HCEC 1CT (cell line): ENCODE measurements around the gene HDAC9.
A peak's percentile ranks its signal among the peaks of the same experiment; 100 is the strongest.

ENCODE experiments used
- DNase-seq: peaks from one replicate; pipeline ENCODE4 v3.0.0-alpha.2; 2017

HDAC9 gene

DNA sequence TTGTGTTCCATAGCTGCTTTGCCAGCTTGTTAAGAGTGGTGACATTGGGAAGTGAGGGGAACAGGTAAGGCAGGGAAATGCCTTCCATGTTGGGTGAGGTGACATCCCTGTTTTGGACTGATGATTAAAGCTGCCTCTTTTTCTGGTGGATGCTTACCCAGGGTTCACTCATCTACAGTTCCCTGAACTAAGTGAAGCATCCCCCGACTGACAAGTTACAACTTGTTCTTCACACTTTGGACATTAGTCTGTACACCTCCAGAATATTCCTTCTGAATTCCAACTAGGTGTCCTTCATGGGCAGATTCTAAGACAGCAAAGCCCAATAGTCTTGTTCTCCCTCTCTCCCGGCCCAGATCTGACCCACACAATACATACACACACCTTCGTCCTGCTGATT is 63.4 kb downstream of the HDAC9 start:
- no peak for DNase-seq

DNA sequence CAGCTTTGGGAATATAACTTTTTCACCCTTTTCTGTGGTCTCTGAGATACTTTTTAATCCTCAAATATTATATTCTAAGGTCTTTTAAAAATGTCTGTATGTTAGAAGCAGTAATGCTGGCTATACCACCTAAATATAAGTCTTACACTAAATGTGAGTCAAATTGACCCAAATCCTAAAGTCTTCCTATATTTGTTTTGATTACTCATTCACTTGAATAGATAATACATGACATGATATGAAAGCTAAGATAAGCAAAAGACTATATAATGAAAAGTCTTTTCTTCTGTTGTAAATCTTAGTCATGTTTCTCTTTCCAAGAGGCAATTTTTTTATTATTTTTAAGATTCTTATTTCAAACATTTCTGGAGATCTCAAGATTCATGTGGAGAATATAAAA is 64.2 kb downstream of the HDAC9 start:
- DNase-seq = no peak

DNA sequence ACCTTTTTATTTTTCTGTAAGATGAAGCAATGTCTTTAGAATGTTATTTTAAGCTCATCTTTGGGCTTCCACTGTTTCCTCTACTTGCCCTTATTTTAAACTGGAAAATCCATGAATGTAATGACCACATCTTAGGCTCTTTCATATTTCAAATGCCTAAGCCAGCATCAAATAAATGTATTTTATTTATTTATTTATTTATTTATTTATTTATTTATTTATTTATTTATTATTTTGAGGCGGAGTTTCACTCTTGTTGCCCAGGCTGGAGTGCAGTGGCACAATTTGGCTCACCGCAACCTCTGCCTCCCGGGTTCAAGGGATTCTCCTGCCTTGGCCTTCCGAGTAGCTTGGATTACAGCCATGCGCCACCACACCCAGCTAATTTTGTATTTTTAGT is 69.2 kb downstream of the HDAC9 start:
- no peak for DNase-seq

DNA sequence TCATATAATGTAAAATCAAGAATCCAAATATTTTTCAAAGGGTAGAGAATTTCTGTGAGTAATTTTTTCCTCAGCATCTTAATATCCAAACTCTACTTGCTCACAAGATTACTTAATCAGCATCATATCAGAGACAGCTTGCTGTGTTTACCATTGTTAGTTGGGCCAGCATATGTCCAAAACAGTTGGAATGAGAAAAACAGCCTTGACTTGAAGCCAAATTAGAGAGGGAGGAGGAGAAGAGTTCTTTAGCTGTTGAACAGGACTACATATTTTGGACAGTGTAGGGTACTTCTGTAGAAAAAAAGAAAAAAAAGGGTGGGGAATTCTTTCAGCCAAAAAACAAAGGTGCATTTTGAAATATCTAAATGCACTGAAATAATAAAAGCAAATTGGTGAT is 69.8 kb downstream of the HDAC9 start:
- DNase-seq = no peak

DNA sequence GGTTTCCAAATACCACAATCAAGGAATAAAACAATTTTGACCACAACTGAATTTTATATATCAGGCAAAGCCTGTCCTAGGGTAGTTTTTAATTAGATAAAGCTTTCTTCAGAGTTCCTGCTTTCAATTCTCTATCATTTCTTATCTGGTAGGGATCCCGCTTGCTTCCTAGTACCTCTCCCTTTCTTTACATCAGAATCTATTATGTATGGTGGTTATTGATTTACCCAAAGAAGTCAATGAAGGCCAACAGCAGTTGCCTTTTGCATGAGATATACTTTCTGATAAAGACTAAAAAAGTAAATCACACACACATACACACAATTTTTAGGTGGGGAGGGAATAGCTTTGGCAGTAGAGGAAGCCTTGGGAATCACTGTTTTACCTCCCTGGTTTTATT is 70.7 kb downstream of the HDAC9 start:
- no peak for DNase-seq

DNA sequence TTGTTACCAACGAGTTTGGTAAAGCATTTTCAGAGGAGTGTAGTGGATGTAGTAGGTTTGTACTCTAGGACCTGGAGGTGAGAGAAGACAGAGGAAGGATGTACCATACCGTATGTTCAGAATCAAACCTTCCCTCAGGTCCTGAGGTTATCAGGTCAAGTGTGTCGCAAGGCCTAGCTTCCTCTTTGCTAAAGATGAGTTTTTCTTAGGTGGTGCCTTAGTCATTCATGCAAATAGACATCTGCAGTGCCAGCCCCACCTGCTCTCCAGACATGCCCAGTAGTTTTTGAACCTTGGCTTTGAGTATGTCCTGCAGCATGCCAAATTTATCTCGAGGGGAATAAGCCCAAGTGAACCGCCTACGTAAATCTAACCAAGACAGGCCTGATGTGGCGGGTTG is 71.3 kb downstream of the HDAC9 start:
- DNase-seq = no peak

DNA sequence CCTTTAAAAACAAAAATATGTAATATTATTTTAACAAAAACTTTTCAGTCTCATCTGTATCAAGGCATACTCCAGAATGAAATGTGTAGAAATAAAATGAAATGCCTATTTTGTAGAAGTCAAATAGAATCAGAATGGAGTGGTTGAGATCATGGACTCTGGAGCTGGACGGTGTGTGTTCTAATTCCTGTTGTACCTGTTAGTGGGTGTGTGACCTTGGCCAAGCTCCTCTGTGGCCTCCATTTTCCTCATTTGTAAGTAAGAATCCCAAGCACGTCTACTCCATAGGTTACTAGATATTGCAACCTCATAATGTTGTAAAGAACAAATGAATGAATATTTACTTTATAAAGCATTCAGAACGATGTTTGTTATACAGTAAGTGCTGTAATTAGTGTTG is 74.9 kb downstream of the HDAC9 start:
- DNase-seq = no peak

DNA sequence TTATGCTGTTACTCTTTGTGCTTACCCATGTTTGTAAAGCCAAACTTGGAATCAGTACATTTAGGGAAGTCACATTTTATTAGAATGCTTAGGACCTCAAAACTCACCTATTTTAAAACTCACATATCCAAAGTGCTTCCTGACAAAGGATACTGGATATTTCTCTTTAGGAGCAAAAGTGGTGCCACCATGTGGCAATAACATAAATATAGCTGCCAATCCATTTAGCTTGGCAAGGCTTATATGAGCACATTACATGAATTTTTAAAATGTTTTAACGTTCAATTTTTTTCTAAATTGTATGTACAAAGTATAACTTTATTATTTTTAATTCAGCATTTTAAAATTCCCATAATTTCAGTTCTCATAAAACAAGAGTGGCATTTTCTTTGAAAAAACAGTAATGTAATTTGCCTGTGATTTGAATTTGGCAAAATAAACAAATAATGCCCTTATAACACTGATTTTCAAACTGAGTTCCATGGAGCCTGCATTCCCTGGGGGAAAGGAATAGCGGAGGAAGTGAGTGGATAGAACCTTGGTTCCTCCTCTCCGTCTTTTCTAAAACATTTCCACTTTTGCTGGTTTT is 75.4 kb downstream of the HDAC9 start:
- DNase-seq = peak; percentile 55

DNA sequence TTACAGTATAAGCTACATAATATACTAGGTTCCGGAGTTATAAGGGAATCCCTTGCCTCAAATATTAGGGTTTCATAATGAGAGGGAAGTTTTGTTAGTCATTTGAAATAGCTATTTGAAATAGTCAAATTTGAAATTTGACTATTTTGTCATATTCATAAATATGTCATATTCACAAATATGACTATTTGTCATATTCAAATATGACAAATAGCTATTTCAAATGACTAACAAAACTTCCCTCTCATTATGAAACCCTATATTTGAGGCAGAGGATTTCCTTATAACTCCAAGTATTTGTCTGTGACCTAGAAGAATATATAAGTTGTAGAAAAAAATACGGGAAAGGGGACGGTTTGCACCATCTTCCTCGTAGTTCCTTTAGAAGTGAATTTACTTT is 76.6 kb downstream of the HDAC9 start:
- DNase-seq = no peak

DNA sequence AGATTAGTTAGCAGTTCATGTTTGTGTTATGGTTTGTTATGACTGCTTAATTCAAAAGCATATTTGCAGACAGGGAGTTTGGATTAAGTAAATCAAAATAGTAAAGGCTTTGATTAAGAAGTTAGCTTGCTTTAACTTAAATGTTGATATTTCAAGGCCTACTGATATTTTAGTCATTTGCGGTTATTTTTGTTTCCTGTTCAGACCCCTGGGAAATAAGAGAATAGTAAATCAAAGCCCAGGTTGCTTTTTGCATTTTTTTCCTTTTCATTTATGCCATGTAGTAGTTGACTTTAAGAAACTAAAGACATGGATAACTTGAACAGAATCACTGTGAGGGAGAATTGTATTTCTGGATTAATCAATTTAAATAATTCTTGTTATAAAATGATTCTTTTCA is 77.3 kb downstream of the HDAC9 start:
- no peak for DNase-seq

DNA sequence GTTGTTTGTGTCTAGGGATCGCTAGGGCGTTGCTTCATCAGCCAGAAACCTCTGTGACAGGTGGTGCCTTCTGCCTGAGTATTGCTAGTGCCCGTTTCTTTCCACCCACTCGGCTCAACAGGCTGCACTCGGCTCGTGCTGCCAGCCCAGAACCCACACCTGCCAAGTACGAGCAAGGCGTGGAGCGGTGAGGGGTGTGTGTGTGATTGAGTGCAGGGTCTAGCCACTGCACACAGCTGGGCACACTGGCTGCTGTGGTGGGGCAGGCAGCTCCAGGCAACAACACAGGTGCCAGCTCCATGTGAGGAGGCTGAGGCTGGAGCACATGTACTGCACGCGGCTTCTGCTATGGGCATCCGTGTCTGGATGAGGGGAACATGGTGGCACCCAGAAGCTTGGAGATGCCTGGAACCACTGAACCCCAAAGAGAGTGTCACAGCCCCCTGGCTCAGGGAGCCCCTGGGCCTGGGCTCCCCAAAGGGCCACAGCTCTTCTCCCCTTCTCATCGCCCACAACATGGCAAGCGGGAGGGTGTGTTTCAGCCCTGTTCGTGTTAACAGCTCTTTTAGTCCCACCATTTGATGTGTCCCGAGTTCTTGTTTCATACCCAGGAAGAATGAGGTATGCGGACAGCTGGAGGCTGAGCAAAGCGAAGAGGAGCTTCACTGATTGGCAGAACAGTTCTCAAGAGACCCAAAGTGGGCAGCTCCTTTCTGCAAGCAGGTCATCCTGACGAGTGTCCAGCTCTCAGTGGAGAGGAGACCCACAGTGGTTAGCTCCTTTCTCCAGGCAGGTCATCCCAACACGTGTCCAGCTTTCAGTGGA is 78.1 kb downstream of the HDAC9 start:
- DNase-seq = no peak

DNA sequence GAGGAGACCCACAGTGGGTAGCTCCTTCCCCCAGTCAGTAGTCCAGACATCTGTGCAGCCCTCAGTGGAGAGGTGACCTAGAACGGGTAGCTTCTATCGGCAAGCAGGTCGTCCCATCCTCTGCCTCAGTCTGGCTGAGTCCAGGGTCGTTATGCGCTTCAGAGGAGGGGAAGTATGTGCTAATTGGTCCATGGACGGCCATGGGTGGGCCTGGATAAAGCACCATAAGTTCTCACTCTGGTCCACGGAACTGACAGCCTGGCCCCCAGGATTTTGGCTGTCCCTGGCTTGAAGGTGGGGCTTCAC is 78.6 kb downstream of the HDAC9 start:
- DNase-seq = no peak

DNA sequence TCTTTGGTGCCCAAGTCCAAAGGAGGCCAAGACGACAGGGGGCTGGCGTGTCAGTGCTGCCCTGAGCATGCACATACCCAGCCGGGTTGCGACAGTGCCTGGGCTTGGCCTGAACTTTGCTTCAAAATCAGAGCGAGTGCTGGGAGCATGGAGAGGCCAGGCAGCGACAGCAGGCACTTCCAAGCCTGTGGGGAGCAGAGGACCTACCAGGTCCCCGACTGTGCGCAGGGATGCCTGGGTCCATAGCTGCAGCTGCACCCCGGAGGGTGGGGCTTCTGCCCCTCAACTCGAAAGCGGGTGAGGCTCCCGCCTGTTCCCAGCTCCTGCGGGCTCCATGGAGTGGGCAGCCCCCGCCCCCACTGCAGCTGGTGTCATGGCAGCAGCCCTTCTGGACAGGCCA is 79.1 kb downstream of the HDAC9 start:
- no peak for DNase-seq

DNA sequence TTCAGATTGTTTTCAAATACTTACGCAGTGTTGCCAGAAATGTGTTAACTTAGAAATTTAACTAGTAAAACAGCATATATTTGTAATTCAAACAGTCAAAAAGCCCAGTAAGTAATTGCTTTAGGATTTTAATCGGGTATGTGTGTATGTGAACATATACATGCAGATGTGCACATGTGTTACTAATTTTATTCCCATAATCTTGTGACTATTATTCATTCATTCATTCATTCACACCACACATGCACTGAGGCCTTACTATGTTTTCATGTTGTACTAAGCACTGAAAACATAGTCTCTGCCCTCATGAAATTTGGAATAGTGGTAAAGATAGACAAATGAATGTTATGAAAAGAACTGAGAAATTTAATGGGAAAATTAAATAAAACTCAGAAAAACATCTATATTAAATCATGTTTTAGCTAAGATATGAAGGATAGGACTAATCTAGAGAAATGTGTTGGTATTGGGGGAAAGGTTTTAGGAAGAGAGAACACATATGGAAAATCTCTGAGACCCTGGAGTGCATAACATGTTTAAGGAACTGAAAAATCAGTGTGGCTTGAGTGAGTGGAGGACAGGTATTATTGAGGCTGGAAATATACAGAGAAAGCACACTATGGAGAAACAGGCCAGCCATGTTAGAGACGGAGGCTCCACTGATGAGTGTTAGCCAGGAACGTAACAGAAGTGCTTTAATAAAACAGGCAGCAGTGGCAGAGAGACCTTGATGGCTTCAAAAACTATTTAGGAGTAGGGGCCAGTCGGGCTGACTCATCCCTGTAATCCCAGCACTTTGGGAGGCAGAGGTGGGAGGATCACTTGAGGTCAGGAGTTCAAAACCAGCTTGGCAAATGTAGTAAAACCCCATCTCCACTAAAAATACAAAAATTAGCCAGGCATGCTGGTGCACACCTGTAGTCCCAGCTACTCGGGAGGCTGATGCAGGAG is 80.3 kb downstream of the HDAC9 start:
- DNase-seq = no peak

DNA sequence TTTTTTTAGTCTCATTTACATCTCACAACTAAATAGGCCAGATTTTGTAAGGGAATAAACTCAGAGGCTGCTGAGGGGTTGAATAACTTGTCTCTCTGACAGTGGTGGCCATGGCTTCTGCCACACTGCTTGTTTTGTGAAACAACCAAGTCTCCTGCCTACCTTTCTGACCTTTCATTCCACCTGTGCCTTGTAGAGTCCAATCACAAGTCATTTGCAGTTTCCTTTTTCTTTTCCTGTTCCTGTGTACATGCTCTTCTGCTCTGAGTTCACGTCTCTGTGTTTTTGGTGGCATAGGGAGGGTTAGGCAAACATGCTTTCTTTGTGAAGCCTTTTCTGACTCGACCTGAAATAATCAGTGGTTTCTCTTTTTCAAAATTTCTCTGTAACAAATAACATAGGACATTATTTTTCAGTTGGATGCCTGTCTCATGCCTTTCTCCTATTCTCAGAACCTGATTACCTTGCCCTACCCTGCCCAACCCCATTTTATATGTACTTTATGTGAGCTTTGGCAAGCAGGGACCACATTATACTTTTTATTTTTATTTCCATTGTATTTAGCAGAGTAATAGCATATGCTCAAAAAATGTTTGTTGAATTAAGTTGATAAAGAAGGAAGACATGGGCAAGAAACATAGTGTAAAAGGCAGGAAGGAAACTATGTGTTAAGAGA is 81.7 kb downstream of the HDAC9 start:
- no peak for DNase-seq

DNA sequence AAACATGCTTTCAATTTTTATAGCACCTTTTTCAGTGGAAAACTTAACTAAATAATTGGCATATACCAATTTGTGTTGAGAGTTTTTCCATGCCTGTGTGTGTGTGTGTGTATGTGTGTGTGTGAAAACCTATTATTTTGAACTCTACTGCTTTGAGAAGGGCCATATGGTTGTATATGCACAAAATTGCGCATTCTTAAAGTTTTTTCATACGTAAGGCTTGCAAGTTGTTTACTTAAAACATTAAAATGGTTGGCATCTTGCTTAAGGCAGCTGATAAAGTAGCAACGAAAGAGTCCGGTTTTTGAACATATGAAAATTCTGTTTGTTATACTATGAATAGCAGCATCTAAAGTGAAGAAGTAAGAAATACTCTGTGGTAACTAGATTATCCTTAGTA is 84.1 kb downstream of the HDAC9 start:
- DNase-seq = no peak

DNA sequence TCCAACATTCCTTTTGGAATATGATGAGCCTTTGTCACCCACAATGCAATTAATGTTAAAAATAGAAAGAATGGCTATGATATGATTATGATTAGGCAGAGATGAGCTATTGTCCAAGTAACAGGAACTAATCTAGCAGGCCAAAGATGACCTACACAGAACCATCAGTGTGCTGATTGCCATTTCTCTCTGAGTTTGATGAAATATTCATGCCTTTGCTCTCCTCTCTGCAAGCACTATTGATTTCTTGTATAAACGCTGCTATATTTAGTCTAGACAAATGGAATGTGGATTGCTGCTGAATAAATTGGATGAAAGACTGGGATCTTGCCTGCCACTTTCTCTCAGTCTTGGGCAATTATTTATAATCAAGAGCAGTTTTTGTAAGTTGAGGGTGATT is 85.4 kb downstream of the HDAC9 start:
- no peak for DNase-seq

DNA sequence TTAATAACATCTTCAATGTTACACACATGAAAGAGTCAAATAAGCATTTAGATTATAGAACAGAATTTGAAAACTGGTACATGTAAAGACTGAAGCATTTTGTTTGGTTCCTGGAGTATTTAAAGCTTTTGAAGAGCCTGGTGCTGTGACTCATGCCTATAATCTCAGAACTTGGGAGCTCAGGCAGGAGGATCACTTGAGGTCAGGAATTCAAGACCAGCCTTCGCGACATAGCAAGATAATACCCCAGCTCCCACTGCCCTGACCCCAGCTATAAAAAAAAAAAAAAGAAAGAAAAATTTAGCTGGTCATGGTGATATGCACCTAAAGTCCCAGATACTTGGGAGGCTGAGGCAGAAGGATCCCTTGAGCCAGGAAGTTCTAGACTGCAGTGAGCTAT is 87.8 kb downstream of the HDAC9 start:
- peak; percentile 47 for DNase-seq

DNA sequence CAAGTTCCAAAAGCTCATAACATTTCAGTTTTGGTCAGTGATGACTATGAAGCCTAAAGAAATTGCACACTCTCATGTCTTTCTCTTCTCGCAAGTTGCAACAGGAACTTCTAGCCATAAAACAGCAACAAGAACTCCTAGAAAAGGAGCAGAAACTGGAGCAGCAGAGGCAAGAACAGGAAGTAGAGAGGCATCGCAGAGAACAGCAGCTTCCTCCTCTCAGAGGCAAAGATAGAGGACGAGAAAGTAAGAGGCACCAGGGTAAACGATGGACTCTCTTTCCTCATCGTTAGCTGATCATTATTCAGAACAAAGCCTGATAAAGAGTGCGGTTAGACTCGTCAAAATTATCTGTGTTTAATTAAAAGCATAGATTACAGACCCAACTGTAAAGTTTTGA is 94.7 kb downstream of the HDAC9 start:
- DNase-seq = no peak

DNA sequence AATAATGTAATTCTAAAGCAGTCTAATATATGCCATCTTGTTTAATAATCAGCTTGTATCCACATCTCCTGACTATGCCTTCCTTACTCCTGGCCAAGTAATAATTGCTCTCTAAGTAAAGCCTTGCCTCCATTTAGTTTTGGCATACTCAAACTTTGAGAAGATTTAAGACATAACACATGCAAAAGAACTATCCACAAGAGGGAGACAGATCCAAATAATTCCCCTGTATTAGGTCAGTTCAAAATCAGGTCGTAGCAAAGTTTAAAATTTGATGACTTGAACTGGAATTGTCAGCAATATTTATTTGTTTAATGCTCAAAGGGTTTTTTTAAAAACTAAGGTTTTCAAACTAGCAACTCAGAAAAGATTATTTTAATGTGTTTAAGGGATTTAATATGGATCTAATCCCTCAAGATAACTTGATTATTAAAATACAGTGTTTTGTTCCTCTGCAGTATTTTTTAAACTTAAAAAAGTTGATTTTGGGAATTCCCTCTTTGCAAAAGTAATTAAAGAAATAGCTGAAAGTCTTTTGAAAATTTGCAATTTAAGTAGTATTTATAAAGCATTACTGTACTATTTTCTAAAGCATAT is 95.3 kb downstream of the HDAC9 start:
- DNase-seq = peak; percentile 46

DNA sequence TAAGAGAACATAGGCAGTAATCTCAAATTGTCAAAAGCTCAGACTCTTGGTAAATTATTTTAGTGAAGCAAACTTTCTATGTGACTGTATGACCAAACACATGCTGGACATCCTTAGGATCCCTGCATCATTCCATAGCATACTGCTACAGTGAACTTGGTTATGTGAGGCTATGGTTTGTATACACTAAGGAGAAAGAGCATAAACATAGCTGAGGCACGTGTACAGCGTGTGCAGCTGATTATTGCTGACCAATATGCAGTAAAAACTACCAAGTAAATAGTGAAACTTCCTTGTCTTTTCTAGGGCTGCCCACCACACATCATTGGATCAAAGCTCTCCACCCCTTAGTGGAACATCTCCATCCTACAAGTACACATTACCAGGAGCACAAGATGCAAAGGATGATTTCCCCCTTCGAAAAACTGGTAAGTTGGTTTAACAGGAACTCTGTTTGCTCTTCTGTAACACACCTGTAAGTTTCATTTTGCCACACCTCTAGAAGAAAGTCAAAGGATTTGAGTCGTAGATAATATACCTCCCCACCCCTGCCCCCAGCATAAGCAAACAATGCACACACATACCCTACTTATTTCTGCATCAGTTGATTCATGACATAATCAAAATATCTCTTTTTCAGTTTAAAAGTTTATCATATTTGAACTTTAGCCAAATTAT is 98.2 kb downstream of the HDAC9 start:
- no peak for DNase-seq

DNA sequence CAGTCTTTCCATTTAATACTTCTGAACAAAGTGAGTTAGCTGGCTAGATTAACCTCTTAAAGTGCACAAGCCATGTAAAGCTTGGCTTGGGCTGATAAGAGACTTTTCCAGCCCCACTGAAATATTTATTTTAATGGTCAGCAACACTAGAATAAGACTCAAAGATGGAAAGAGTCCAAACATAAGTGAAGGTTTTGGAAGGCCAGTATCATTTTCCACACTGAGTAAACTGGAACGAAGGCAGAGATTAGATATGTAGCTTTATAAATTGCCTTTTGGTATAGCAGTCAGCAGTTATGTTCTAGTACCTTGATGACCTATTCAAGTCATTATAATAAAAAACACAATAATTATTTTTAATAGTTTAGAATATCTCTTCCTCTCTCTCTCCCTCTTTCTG is 102.2 kb downstream of the HDAC9 start:
- no peak for DNase-seq
